SU-DHL-6 (cell line): ENCODE results near the gene OTOA.

Experiments used
- H2AFZ ChIP-seq: fragments of 200-600 bp; sonication (generic); 2 replicates; pipeline ENCODE4 v1.6.1; 2014; ENCODE audit warnings: low read depth, mild to moderate bottlenecking, moderate library complexity, mixed read lengths, antibody characterized with exemption, low read length; ENCODE audit not compliant: severe bottlenecking
- H3F3A ChIP-seq: fragments of 200-600 bp; shearing (Covaris generic); 2 replicates; pipeline ENCODE4 v1.6.0; 2016; ENCODE audit warnings: antibody characterized with exemption, mild to moderate bottlenecking; ENCODE audit not compliant: insufficient read depth
- H3K27ac ChIP-seq: fragments of 200-600 bp; sonication (generic); 2 replicates; pipeline ENCODE4 v1.5.1; 2016; ENCODE audit warnings: low read depth, mild to moderate bottlenecking, low read length, moderate library complexity, mixed read lengths
- H3K27me3 ChIP-seq: fragments of 200-600 bp; sonication (generic), shearing (Covaris generic); 2 replicates; pipeline ENCODE4 v1.6.0; 2014; ENCODE audit warnings: mild to moderate bottlenecking, low read length
- H3K36me3 ChIP-seq: fragments of 200-600 bp; sonication (generic); 2 replicates; pipeline ENCODE4 v1.6.1; 2014; ENCODE audit warnings: mild to moderate bottlenecking, low read length, mixed read lengths
- H3K4me2 ChIP-seq: fragments of 300-600, 200-600 bp; shearing (Covaris generic), sonication (generic); 2 replicates; pipeline ENCODE4 v1.6.0; 2014; ENCODE audit warnings: low read length, low read depth, mild to moderate bottlenecking; ENCODE audit not compliant: poor library complexity, severe bottlenecking
- H3K4me3 ChIP-seq: fragments of 200-600 bp; sonication (generic); 2 replicates; pipeline ENCODE4 v1.5.1; 2014; ENCODE audit warnings: antibody characterized with exemption, low read length, mild to moderate bottlenecking, mixed read lengths; ENCODE audit not compliant: insufficient read depth, poor library complexity, severe bottlenecking
- H3K79me2 ChIP-seq: fragments of 200-600 bp; sonication (generic); 2 replicates; pipeline ENCODE4 v1.6.1; 2014; ENCODE audit warnings: mild to moderate bottlenecking, low read length, moderate library complexity; ENCODE audit not compliant: insufficient read depth
- H3K9ac ChIP-seq: fragments of 200-600 bp; sonication (generic); 2 replicates; pipeline ENCODE4 v1.7.0; 2014; ENCODE audit warnings: mild to moderate bottlenecking, low read length
- H3K9me2 ChIP-seq: fragments of 200-600 bp; sonication (generic); replicated peaks from 2 replicates; pipeline ENCODE4 v1.6.1; 2014; ENCODE audit warnings: low read length; ENCODE audit not compliant: insufficient read depth
- H3K9me3 ChIP-seq: fragments of 200-600 bp; sonication (generic); 2 replicates; pipeline ENCODE4 v1.6.1; 2014; ENCODE audit warnings: low read length, mixed read lengths; ENCODE audit not compliant: insufficient read depth
- H4K20me1 ChIP-seq: fragments of 200-600 bp; sonication (generic); 2 replicates; pipeline ENCODE4 v1.6.1; 2014; ENCODE audit warnings: low read depth, mild to moderate bottlenecking, antibody characterized with exemption, low read length, moderate library complexity, mixed read lengths
- CTCF ChIP-seq: fragments of 200-600 bp; sonication (generic); IDR thresholded peaks from one replicate; pipeline ENCODE4 v1.5.1; 2017; ENCODE audit warnings: antibody characterized with exemption, mild to moderate bottlenecking, low read length, moderate library complexity; ENCODE audit not compliant: insufficient read depth, poor library complexity, severe bottlenecking
- EZH2phosphoT487 ChIP-seq: fragments of 200-600 bp; sonication (generic), shearing (Covaris generic); conservative IDR thresholded peaks from 2 replicates; pipeline ENCODE4 v1.6.1; 2018; ENCODE audit warnings: mild to moderate bottlenecking, antibody characterized with exemption, low read length, moderate library complexity, mixed read lengths

Gene OTOA

GRCh38 chr16:21720533-21720932 lies 56.8 kb downstream of the OTOA start:
- Histone ChIP-seq H3K27ac (no peak overlapping the region), H3K9me2 (no peaks in the 10 kb centered on the region), H3K79me2 (no peaks in the 10 kb centered on the region), H3K9ac (no peak overlapping the region), H3K27me3 (no peaks in the 10 kb centered on the region), H3F3A (no peaks in the 10 kb centered on the region), H4K20me1 (no peaks in the 10 kb centered on the region), H3K36me3 (no peaks in the 10 kb centered on the region), H2AFZ (no peak overlapping the region), H3K4me2 (no peak overlapping the region), H3K9me3 (no peaks in the 10 kb centered on the region), H3K4me3 (no peak overlapping the region)
- TF ChIP-seq EZH2phosphoT487 (no peak), CTCF (no peak)

GRCh38 chr16:21722771-21723455 lies 59.1 kb downstream of the OTOA start:
- Histone ChIP-seq H3K27me3 (no peaks in the 10 kb centered on the region), H3K79me2 (no peaks in the 10 kb centered on the region), H3K36me3 (no peaks in the 10 kb centered on the region), H3K9me3 (no peaks in the 10 kb centered on the region), H3F3A (no peaks in the 10 kb centered on the region), H3K27ac (no peak overlapping the region), H3K9ac (no peak overlapping the region), H4K20me1 (no peaks in the 10 kb centered on the region), H3K4me2 (no peak overlapping the region), H3K9me2 (no peaks in the 10 kb centered on the region), H3K4me3 (no peak overlapping the region), H2AFZ (no peak overlapping the region)
- TF ChIP-seq EZH2phosphoT487: no peak
- no peak for TF ChIP-seq CTCF

- no peak overlapping the region for H3K4me2 ChIP-seq
- no peaks in the 10 kb centered on the region for H3K36me3 ChIP-seq
- H3K9me3 ChIP-seq: no peaks in the 10 kb centered on the region
- H3F3A ChIP-seq: no peaks in the 10 kb centered on the region
- no peaks in the 10 kb centered on the region for H3K27me3 ChIP-seq
- TF ChIP-seq CTCF: no peak
- no peaks in the 10 kb centered on the region for H3K79me2 ChIP-seq
- no peaks in the 10 kb centered on the region for H4K20me1 ChIP-seq
- no peaks in the 10 kb centered on the region for H3K9me2 ChIP-seq
- H3K4me3 ChIP-seq: no peak overlapping the region
- H3K27ac ChIP-seq: no peak overlapping the region
- no peak overlapping the region for H2AFZ ChIP-seq
- no peak overlapping the region for H3K9ac ChIP-seq
Measured at GRCh38 chr16:21723532-21723931, 59.8 kb downstream of the OTOA start.
